H9 (cell line): Measurements from ENCODE around the gene LRP8. TPM values are rescaled to one million over a fixed set of nuclear protein-coding genes. Genes with fewer than 3 reads are reported as not detected.

Source experiments
- DNase-seq: peaks from one replicate; pipeline ENCODE4 v3.0.0-alpha.2; 2017
- H2AFZ ChIP-seq: one replicate; pipeline ENCODE4 v1.6.1; 2013; ENCODE audit warnings: mild to moderate bottlenecking, low read length, control low read depth, moderate library complexity
- H2AK5ac ChIP-seq: 2 replicates; pipeline ENCODE4 v1.6.1; 2013; ENCODE audit warnings: low read length, control low read depth, mixed read lengths; ENCODE audit not compliant: insufficient read length
- H2BK120ac ChIP-seq: one replicate; pipeline ENCODE4 v1.6.1; 2013; ENCODE audit warnings: low read depth, mild to moderate bottlenecking, low read length, control low read depth, inconsistent platforms; ENCODE audit not compliant: poor library complexity, severe bottlenecking
- H2BK12ac ChIP-seq: 2 replicates; pipeline ENCODE4 v1.6.1; 2013; ENCODE audit warnings: low read length, control low read depth, mixed read lengths, low read depth; ENCODE audit not compliant: insufficient read length
- H2BK15ac ChIP-seq: 2 replicates; pipeline ENCODE4 v1.6.1; 2013; ENCODE audit warnings: low read depth, low read length, control low read depth
- H2BK20ac ChIP-seq: one replicate; pipeline ENCODE4 v1.6.1; 2013; ENCODE audit warnings: low read depth, mild to moderate bottlenecking, low read length, control low read depth, inconsistent platforms; ENCODE audit not compliant: poor library complexity, severe bottlenecking
- H2BK5ac ChIP-seq: 2 replicates; pipeline ENCODE4 v1.6.1; 2013; ENCODE audit warnings: low read length, control low read depth, mixed read lengths; ENCODE audit not compliant: insufficient read length
- H3K14ac ChIP-seq: 2 replicates; pipeline ENCODE4 v1.6.1; 2013; ENCODE audit warnings: low read length, control low read depth; ENCODE audit not compliant: insufficient read depth
- H3K18ac ChIP-seq: 2 replicates; pipeline ENCODE4 v1.6.1; 2013; ENCODE audit warnings: low read depth, mild to moderate bottlenecking, mixed read lengths, low read length, control low read depth; ENCODE audit not compliant: insufficient read length
- H3K23ac ChIP-seq: 2 replicates; pipeline ENCODE4 v1.6.1; 2013; ENCODE audit warnings: low read length, control low read depth, mixed read lengths, low read depth; ENCODE audit not compliant: insufficient read length
- H3K23me2 ChIP-seq: 2 replicates; pipeline ENCODE4 v1.6.1; 2013; ENCODE audit warnings: low read depth, mild to moderate bottlenecking, mixed read lengths, low read length, control low read depth; ENCODE audit not compliant: insufficient read length, poor library complexity, severe bottlenecking
- H3K27ac ChIP-seq: 2 replicates; pipeline ENCODE4 v1.5.1; 2013; ENCODE audit warnings: low read length, control low read depth, mixed read lengths, low read depth; ENCODE audit not compliant: insufficient read length
- H3K27me3 ChIP-seq: 2 replicates; pipeline ENCODE4 v1.6.1; 2013; ENCODE audit warnings: low read length, control low read depth, inconsistent platforms; ENCODE audit not compliant: insufficient read depth
- H3K4ac ChIP-seq: 2 replicates; pipeline ENCODE4 v1.6.1; 2013; ENCODE audit warnings: low read depth, mild to moderate bottlenecking, control low read depth, inconsistent platforms, low read length, moderate library complexity
- H3K4me1 ChIP-seq: 2 replicates; pipeline ENCODE4 v1.6.1; 2013; ENCODE audit warnings: low read length, control low read depth, inconsistent platforms; ENCODE audit not compliant: insufficient read depth
- H3K4me2 ChIP-seq: 2 replicates; pipeline ENCODE4 v1.6.1; 2013; ENCODE audit warnings: low read length, control low read depth, mixed read lengths; ENCODE audit not compliant: insufficient read length, insufficient read depth
- H3K56ac ChIP-seq: 2 replicates; pipeline ENCODE4 v1.6.1; 2013; ENCODE audit warnings: low read depth, mild to moderate bottlenecking, mixed read lengths, low read length, control low read depth; ENCODE audit not compliant: insufficient read length
- H3K79me1 ChIP-seq: 2 replicates; pipeline ENCODE4 v1.6.1; 2013; ENCODE audit warnings: low read depth, mild to moderate bottlenecking, moderate library complexity, low read length, control low read depth, inconsistent platforms; ENCODE audit not compliant: insufficient read depth, poor library complexity, severe bottlenecking
- H3K79me2 ChIP-seq: 2 replicates; pipeline ENCODE4 v1.6.1; 2013; ENCODE audit warnings: low read length, control low read depth, inconsistent platforms; ENCODE audit not compliant: insufficient read depth
- H3K9ac ChIP-seq: 2 replicates; pipeline ENCODE4 v1.6.1; 2013; ENCODE audit warnings: low read length, control low read depth, mixed read lengths; ENCODE audit not compliant: insufficient read length; ENCODE audit errors: extremely low read depth
- H3K9me3 ChIP-seq: one replicate; pipeline ENCODE4 v1.6.1; 2013; ENCODE audit warnings: low read depth, low read length, inconsistent platforms; ENCODE audit not compliant: control insufficient read depth
- H3T11ph ChIP-seq: one replicate; pipeline ENCODE4 v1.6.1; 2013; ENCODE audit warnings: mild to moderate bottlenecking, low read length, control low read depth, inconsistent platforms
- H4K20me1 ChIP-seq: one replicate; pipeline ENCODE4 v1.6.1; 2013; ENCODE audit not compliant: control insufficient read depth, insufficient read length, insufficient read depth
- H4K5ac ChIP-seq: 2 replicates; pipeline ENCODE4 v1.6.1; 2013; ENCODE audit warnings: low read depth, mild to moderate bottlenecking, mixed read lengths, low read length, control low read depth; ENCODE audit not compliant: insufficient read length
- H4K8ac ChIP-seq: replicated peaks from 2 replicates; pipeline ENCODE4 v1.6.1; 2013; ENCODE audit warnings: low read length, control low read depth, mixed read lengths, low read depth; ENCODE audit not compliant: insufficient read length
- H4K91ac ChIP-seq: 2 replicates; pipeline ENCODE4 v1.6.1; 2013; ENCODE audit warnings: low read depth, mild to moderate bottlenecking, moderate library complexity, mixed read lengths, low read length, control low read depth; ENCODE audit not compliant: insufficient read length
- H3K27ac Mint-ChIP-seq, 3 experiments: 2 replicates in 2 of 3; 3 replicates in 1 of 3; pipeline ENCODE4 v1.8.0; 2020 to 2021; ENCODE audit warnings: mixed read lengths in 3 of 3, mild to moderate bottlenecking in 1 of 3, moderate library complexity in 1 of 3
- H3K27me3 Mint-ChIP-seq: 2 replicates; pipeline ENCODE4 v1.8.0; 2021; ENCODE audit warnings: low read depth, mild to moderate bottlenecking, moderate library complexity, mixed read lengths
- H3K36me3 Mint-ChIP-seq, 3 experiments: 2 replicates in 2 of 3; 3 replicates in 1 of 3; pipeline ENCODE4 v1.8.0; 2020 to 2021; ENCODE audit warnings: low read depth in 3 of 3, mixed read lengths in 3 of 3; ENCODE audit not compliant: insufficient read depth in 1 of 3
- H3K4me1 Mint-ChIP-seq, 2 experiments: 2 replicates each; pipeline ENCODE4 v1.8.0; 2020; ENCODE audit warnings: mixed read lengths in 2 of 2
- H3K4me3 Mint-ChIP-seq, 2 experiments: 2 replicates in 1 of 2; 3 replicates in 1 of 2; pipeline ENCODE4 v1.8.0; 2020 to 2021; ENCODE audit warnings: mild to moderate bottlenecking in 2 of 2, mixed read lengths in 2 of 2, moderate library complexity in 1 of 2
- H3K9me3 Mint-ChIP-seq, 2 experiments: 2 replicates in 1 of 2; 3 replicates in 1 of 2; pipeline ENCODE4 v1.8.0; 2020; ENCODE audit warnings: mild to moderate bottlenecking in 2 of 2, mixed read lengths in 2 of 2, moderate library complexity in 1 of 2
- CTCF ChIP-seq: fragments of 200-600 bp; sonication (generic); conservative IDR thresholded peaks from 3 replicates; pipeline ENCODE4 v1.8.0; 2021; ENCODE audit warnings: antibody characterized with exemption, mild to moderate bottlenecking
- WGBS: extraction: QIAGEN DNeasy Blood & Tissue Kit; methylation state at CpG from one replicate; pipeline ENCODE4 v1.1.7; 2013; ENCODE audit warnings: missing lambda C conversion rate, low lambda C conversion rate, mixed read lengths; ENCODE audit not compliant: insufficient read length; ENCODE audit errors: extremely low coverage; 5-methylcytosine and 5-hydroxymethylcytosine counted together
- total RNA-seq: library from RNA; stranded (reverse); gene quantifications from 2 replicates; pipeline ENCODE4 v1.2.1, GENCODE V29; 2021

Gene LRP8
- total RNA-seq, 1 experiment from 2014 or later = 78.6 TPM

- Histone ChIP-seq H4K8ac (no peak overlapping the region), H2BK20ac (no peak overlapping the region), H3K23me2 (no peaks in the 10 kb centered on the region), H3K4me1 (no peaks in the 10 kb centered on the region), H3K23ac (no peak overlapping the region), H3T11ph (no peak overlapping the region), H4K5ac (no peak overlapping the region), H4K91ac (no peak overlapping the region), H3K27ac (no peak overlapping the region), H3K4ac (no peak overlapping the region), H3K9ac (no peak overlapping the region), H3K14ac (0 out of 2 replicates have a peak overlapping the region, but pooled peaks have one; percentile 10), H2AFZ (no peak overlapping the region), H2AK5ac (no peak overlapping the region), H2BK12ac (no peak overlapping the region), H3K27me3 (no peaks in the 10 kb centered on the region), H3K79me2 (no peaks in the 10 kb centered on the region), H3K18ac (no peak overlapping the region), H4K20me1 (no peaks in the 10 kb centered on the region), H3K9me3 (no peaks in the 10 kb centered on the region), H3K56ac (no peak overlapping the region), H2BK15ac (no peak overlapping the region), H3K79me1 (no peaks in the 10 kb centered on the region), H2BK120ac (no peak overlapping the region), H3K4me2 (no peak overlapping the region), H2BK5ac (no peak overlapping the region)
- peak; percentile 63 for DNase-seq
- no CpG with 5 or more reads among the region's 9 CpGs for WGBS
- Mint-ChIP-seq H3K4me1 (peaks cover 13 to 21% of the 10 kb centered on the region in 2 experiments), H3K27ac (peak overlapping the region in 2 of 3 experiments; percentile 90 to 96; a peak in 3 of 7 replicates), H3K27me3 (peaks cover 51% of the 10 kb centered on the region), H3K9me3 (no peaks in the 10 kb centered on the region; a peak in 1 of 5 replicates), H3K36me3 (no peaks in the 10 kb centered on the region), H3K4me3 (no peak overlapping the region)
- TF ChIP-seq CTCF = peak; percentile 42; the same call in 2 of the 3 replicates
These were observed 35.2 kb upstream of the LRP8 start for GRCh38 chr1:53362851-53363642.
